H1 (cell line): Measurements from ENCODE around the gene KIAA0040. TPM values are rescaled to one million over a fixed set of nuclear protein-coding genes. Genes with fewer than 3 reads are reported as not detected.

Experiments used
- CHD2 ChIP-seq: IDR thresholded peaks from 2 replicates; pipeline ENCODE4 v1.6.1; 2012; ENCODE audit warnings: low read length, improper control_type of control experiment
- EGR1 ChIP-seq: IDR thresholded peaks from 2 replicates; pipeline ENCODE4 v1.6.1; 2011; ENCODE audit warnings: low read depth, low read length, borderline replicate concordance
- MAFK ChIP-seq: IDR thresholded peaks from 2 replicates; pipeline ENCODE4 v1.6.1; 2012; ENCODE audit warnings: low read depth, mild to moderate bottlenecking, improper control_type of control experiment, low read length
- TEAD4 ChIP-seq: IDR thresholded peaks from 2 replicates; pipeline ENCODE4 v1.6.1; 2012; ENCODE audit warnings: low read depth, low read length, inconsistent platforms, mixed read lengths
- polyA plus RNA-seq, 7 experiments: library from polyadenylated mRNA; depleted of rRNA in 3 of 7; stranded (reverse) in 5 of 7; unstranded in 2 of 7; fragments of >200 nt in 5 of 7; fragments of 200-250 nt in 2 of 7; gene quantifications; 1 replicate in 5 of 7; 2 replicates in 1 of 7; 4 replicates in 1 of 7; pipeline versions ENCODE4 v1.2.1 to v1.2.3, GENCODE V29; 2011 to 2013; ENCODE audit warnings: missing spikeins in 2 of 7, mixed read lengths in 2 of 7
- total RNA-seq: library from RNA; stranded (reverse); fragmentation: NEBNext Ultra II Directional; extraction: Animal tissue kit (Norgen Biotek cat#: 25700); gene quantifications from 2 replicates; pipeline ENCODE4 v1.2.1, GENCODE V29; 2021

The KIAA0040 gene
- total and polyA plus RNA-seq, 2 of the 8 experiments (the other 6 are each of a cell fraction or from before 2014, with no cell fraction given): 11.0 to 14.1 TPM

DNA sequence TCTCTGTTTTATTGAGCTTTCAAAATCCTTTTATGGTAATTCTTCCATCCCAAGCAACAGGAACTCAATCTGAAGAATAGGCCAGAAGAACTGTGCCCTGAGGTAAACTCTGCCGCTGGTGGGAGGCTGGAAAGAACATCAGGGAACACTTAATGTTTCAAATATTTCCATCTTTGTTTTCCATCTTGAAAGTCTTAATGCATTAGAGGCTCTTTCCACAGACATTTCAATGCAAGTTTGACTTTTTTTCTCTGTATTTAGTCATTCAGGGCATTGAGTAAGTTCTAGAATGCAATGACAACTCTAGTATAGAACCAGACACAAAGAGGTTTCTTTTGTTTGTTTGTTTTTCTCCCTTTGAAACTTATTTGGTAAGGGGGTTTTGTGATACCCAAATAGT, 61.5 kb downstream of the KIAA0040 start (continued):
- TF ChIP-seq TEAD4: no peak
- TF ChIP-seq CHD2: no peak
- TF ChIP-seq MAFK: no peak
- TF ChIP-seq EGR1: no peak
